Epithelial cell of proximal tubule (primary cell): ENCODE data around the gene KLHL40. TPM values are rescaled to one million over a fixed set of nuclear protein-coding genes. Genes with fewer than 3 reads are reported as not detected.

ENCODE experiments used
- DNase-seq: peaks from one replicate; pipeline ENCODE4 v3.0.0-alpha.2; 2011; ENCODE audit warnings: low read depth
- H3K4me3 ChIP-seq: 2 replicates; pipeline ENCODE4 v1.5.1; 2011; ENCODE audit warnings: low read depth, mild to moderate bottlenecking, low read length
- total RNA-seq: library from RNA; depleted of rRNA; stranded (reverse); fragments of >200 nt; gene quantifications from 2 replicates; pipeline ENCODE4 v1.2.3, GENCODE V29; 2015
- TF ChIP-seq, protein P1 (sequence below): conservative IDR thresholded peaks from 2 replicates; pipeline ENCODE4 v1.5.1; 2012; ENCODE audit warnings: low read depth, mild to moderate bottlenecking, low read length

KLHL40 gene
- total RNA-seq, 1 donor from 2014 or later, result not detected

DNA sequence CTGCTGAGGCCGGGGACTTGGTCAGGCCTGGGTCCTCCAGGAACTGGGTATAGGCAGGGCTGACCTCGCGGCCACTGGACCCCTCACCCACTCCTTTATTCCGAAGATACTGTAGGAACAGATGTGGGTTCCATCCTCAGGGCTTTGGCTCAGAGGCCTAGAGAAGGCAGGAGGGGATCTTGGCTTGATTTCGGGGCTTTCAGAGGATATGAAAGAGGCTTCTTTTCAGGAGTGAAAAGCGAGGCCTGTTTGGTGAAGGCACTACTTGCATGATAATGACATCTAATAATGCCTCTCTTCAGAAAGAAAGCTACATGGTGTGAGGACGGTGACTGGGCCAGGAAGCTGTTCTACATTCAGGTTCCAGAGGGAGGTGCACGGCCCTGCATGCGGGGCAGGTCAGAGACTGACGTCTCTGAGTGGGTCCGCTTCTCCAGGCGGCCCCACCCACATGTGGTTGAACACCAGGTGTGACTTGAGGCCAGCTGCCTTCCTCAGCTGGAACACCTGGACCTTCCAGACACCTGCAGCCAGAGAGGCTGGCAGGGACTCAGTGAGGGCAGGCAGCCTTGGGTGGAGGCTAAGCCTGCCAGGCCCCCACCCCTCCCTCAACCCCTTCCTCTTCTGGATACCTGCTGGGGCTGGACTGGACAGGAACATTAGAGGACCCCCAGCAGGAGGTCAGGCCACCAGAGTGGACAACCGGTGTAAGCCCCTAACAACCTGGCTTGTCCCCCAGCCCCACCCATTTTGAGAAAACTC lies 48.3 kb downstream of the KLHL40 start:
- no peak overlapping the region for H3K4me3 ChIP-seq
- DNase-seq, result no peak
- TF ChIP-seq, protein P1, sequence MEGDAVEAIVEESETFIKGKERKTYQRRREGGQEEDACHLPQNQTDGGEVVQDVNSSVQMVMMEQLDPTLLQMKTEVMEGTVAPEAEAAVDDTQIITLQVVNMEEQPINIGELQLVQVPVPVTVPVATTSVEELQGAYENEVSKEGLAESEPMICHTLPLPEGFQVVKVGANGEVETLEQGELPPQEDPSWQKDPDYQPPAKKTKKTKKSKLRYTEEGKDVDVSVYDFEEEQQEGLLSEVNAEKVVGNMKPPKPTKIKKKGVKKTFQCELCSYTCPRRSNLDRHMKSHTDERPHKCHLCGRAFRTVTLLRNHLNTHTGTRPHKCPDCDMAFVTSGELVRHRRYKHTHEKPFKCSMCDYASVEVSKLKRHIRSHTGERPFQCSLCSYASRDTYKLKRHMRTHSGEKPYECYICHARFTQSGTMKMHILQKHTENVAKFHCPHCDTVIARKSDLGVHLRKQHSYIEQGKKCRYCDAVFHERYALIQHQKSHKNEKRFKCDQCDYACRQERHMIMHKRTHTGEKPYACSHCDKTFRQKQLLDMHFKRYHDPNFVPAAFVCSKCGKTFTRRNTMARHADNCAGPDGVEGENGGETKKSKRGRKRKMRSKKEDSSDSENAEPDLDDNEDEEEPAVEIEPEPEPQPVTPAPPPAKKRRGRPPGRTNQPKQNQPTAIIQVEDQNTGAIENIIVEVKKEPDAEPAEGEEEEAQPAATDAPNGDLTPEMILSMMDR, result no peak

DNA sequence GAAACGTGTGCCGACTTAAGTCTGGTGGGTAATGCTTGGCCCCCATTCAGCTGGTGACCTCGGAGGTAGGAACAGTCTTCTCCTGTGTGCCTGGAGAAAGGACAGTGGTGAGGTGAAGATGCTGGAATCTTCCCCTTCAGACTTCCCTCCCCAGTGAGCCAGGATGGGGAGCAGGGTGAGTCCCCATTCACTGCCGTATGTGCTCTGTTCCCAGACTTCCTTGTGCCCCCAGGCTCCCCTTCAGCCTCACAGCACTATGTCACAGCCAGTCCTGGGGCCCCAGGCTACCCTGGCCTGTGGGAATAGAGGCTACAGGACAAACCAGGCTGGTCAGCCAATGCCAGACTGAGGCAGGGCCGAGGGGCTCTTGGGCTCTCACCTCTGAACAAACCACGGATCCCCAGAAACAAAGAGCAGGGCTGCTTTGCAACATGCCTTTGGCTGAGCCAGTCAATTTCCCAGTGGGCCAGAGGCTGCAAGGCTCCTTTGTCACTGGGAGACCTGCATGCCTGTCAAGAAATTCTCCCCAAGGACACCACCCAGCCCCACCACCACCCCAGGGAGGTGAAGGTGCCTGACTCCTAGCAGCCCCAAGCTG lies 49.0 kb downstream of the KLHL40 start:
- no peak overlapping the region for H3K4me3 ChIP-seq
- no peak for DNase-seq
- TF ChIP-seq, protein P1, result no peak

DNA sequence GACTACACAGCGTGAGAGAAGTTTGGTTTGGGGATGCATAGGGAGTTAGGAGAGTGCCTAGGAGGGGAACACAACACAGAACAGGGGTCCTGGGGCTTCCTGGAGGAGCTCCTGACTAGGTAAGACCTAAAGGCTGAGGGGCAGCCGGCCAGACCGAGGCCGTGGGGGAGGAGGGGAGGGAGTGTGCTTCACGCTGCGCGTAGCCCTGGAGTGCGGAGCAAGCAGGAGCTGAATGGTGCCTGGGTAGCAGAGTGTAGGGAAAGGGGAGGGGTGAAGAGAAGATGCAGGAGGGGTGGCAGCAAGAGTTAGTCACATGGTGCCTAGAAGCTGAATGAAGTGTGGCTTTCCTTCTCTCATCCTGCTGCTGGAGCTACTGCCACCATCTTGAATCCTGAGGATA lies 49.7 kb downstream of the KLHL40 start:
- no peak overlapping the region for H3K4me3 ChIP-seq
- TF ChIP-seq, protein P1, result no peak
- DNase-seq, result no peak

DNA sequence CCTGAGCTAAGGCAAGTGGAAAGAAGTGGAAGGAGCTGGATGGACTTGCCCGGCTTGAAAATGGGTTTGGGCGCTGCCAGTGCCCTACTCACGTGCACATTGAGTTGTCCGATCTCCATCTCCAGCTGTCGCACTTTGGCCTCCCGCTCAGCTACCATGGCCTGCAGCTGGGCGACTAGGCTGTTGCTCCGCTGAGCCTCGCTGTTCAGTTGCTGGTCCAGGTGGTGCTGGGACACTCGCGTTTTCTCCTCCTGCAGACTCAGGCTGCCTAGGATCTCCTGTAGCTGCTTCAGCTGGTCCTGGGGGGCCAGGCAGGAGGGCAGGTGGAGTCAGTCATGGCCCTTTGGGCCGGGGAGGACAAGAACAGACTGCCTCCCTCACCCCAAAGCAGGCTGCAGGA lies 50.3 kb downstream of the KLHL40 start:
- no peak for DNase-seq
- no peak overlapping the region for H3K4me3 ChIP-seq
- TF ChIP-seq, protein P1, result no peak

DNA sequence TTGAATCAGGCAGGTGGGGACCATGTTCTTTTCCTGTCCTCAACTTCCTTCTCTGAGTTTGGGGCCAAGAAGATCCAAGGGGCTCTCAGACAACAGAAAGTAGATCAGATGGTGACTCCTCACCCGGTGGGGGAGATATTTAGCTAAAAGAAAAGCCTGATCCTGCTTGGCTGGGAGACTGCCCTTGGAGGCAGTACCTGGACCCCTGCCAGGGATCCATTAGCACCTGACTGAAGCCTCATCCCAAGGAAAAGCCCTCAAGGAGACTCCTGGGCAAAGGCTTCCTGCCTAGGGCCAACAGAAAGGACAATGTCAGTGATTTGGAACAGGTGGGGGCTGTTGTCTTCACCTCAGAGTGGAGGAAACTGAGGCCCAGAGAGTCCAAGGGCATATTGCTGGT lies 50.7 kb downstream of the KLHL40 start:
- TF ChIP-seq, protein P1, result no peak
- no peak for DNase-seq
- H3K4me3 ChIP-seq, result no peak overlapping the region

DNA sequence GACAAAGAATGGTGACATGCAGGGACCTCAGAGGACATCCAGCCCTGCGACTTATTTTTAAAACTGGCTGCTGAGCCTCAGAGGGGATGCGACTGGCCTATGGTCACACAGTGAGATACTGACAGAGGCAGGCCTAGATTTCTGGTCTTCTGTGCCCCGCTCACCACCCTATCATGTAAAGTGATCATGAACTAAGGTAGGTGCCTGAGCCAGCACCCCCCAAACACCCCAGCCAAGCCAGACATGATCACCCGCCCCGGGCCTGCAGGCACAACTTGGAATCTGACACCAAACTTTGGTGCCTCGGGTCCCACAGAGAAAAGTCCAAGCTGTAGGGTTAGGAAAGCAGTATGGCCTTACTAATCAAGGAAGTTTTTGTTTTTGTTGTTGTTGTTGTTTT lies 51.2 kb downstream of the KLHL40 start:
- H3K4me3 ChIP-seq, result no peak overlapping the region
- TF ChIP-seq, protein P1, result no peak
- no peak for DNase-seq
